Smooth muscle cell (in vitro differentiated cells): Measurements from ENCODE around the gene ESYT3. TPM values are rescaled to one million over a fixed set of nuclear protein-coding genes. Genes with fewer than 3 reads are reported as not detected.

Source experiments
- DNase-seq: peaks from one replicate; lab custom pipeline; 2025; ENCODE audit not compliant: unreplicated experiment; lab: John Stamatoyannopoulos, UW
- H2AFZ ChIP-seq: fragments of 200-600 bp; sonication (generic); 2 replicates; pipeline ENCODE4 v1.6.0; 2016; ENCODE audit warnings: antibody characterized with exemption, low read depth, mild to moderate bottlenecking
- H3F3A ChIP-seq: fragments of 200-600 bp; sonication (generic); 2 replicates; pipeline ENCODE4 v1.6.0; 2017; ENCODE audit warnings: antibody characterized with exemption, low read depth
- H3K27ac ChIP-seq: fragments of 200-600 bp; sonication (generic); 2 replicates; pipeline ENCODE4 v1.5.1; 2016; ENCODE audit warnings: low read depth, mild to moderate bottlenecking
- H3K27me3 ChIP-seq: fragments of 200-600 bp; sonication (generic); 2 replicates; pipeline ENCODE4 v1.6.1; 2016; ENCODE audit warnings: low read depth, mild to moderate bottlenecking
- H3K36me3 ChIP-seq: fragments of 200-600 bp; sonication (generic); 2 replicates; pipeline ENCODE4 v1.5.1; 2016; ENCODE audit warnings: low read depth
- H3K4me1 ChIP-seq: fragments of 200-600 bp; sonication (generic); 2 replicates; pipeline ENCODE4 v1.5.1; 2016; ENCODE audit warnings: low read depth
- H3K4me2 ChIP-seq: fragments of 200-600 bp; sonication (generic); 2 replicates; pipeline ENCODE4 v1.6.0; 2016; ENCODE audit warnings: mild to moderate bottlenecking
- H3K4me3 ChIP-seq: fragments of 200-600 bp; sonication (generic); 2 replicates; pipeline ENCODE4 v1.5.1; 2016; ENCODE audit warnings: mild to moderate bottlenecking
- H3K79me2 ChIP-seq: fragments of 200-600 bp; sonication (generic); 2 replicates; pipeline ENCODE4 v1.6.0; 2016; ENCODE audit warnings: low read depth, mild to moderate bottlenecking
- H3K9ac ChIP-seq: fragments of 200-600 bp; sonication (generic); 2 replicates; pipeline ENCODE4 v1.6.0; 2016; ENCODE audit warnings: low read depth
- H3K9me3 ChIP-seq: fragments of 200-600 bp; sonication (generic); replicated peaks from 2 replicates; pipeline ENCODE4 v1.5.1; 2016; ENCODE audit warnings: low read depth
- H4K20me1 ChIP-seq: fragments of 200-600 bp; sonication (generic); 2 replicates; pipeline ENCODE4 v1.6.0; 2016; ENCODE audit warnings: low read depth
- CTCF ChIP-seq: fragments of 200-600 bp; sonication (generic); IDR thresholded peaks from 2 replicates; pipeline ENCODE4 v1.5.1; 2017; ENCODE audit warnings: borderline replicate concordance, mild to moderate bottlenecking, antibody characterized with exemption; ENCODE audit not compliant: insufficient read depth, poor library complexity, severe bottlenecking
- WGBS: methylation state at CpG from one replicate; pipeline ENCODE4 v1.1.7; 2016; ENCODE audit warnings: low lambda C conversion rate; 5-methylcytosine and 5-hydroxymethylcytosine counted together
- polyA plus RNA-seq: library from polyadenylated mRNA; unstranded; fragments of >200 nt; fragmentation: Nextera tagmentation; extraction: Ambion mirVana; gene quantifications from 2 replicates; pipeline ENCODE4 v1.2.1, GENCODE V29; 2016
- total RNA-seq: library from RNA; depleted of rRNA; stranded (reverse); fragments of >200 nt; gene quantifications from 2 replicates; pipeline ENCODE4 v1.2.3, GENCODE V29; 2014

Gene ESYT3
- total and polyA plus RNA-seq, 2 experiments from 2014 or later, result 1.2 to 5.5 TPM

DNA sequence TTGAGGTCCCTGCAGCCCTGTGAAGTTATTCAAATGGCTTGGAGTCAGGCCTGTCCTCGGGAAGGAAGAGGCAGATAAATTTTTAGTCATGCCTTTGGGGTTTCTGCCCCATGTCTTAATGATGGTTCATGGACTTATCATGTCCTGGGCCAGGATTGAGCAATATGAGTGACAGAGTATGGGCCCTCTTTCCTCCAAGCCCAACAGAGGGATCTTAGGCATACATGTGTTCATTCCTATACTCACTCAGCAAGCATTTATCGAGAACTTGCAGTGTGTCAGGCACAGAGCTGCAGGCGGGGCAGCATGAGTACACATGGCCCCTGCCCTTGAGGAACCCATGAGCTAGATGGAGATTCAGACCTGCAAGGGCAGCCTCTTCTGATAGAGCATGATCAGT lies 6.2 kb downstream of the ESYT3 start:
- 51% methylated on average over 3 of the region's 3 CpGs for WGBS
- no peaks in the 10 kb centered on the region for H3K9me3 ChIP-seq
- H3K4me2 ChIP-seq, result no peak overlapping the region
- no peaks in the 10 kb centered on the region for H4K20me1 ChIP-seq
- H3K4me1 ChIP-seq, result peaks cover 12% of the 10 kb centered on the region
- no peak for TF ChIP-seq CTCF
- no peaks in the 10 kb centered on the region for H3K36me3 ChIP-seq
- no peak overlapping the region for H3K27ac ChIP-seq
- no peak for DNase-seq
- no peak overlapping the region for H2AFZ ChIP-seq
- peaks cover 7% of the 10 kb centered on the region for H3F3A ChIP-seq
- H3K27me3 ChIP-seq, result peaks cover 12% of the 10 kb centered on the region
- no peaks in the 10 kb centered on the region for H3K79me2 ChIP-seq
- no peak overlapping the region for H3K9ac ChIP-seq
- no peak overlapping the region for H3K4me3 ChIP-seq

- H3K36me3 ChIP-seq, result no peaks in the 10 kb centered on the region
- no peak for DNase-seq
- WGBS, result 89% methylated on average over 2 of the region's 2 CpGs
- no peak overlapping the region for H3K4me2 ChIP-seq
- H4K20me1 ChIP-seq, result no peaks in the 10 kb centered on the region
- H2AFZ ChIP-seq, result no peak overlapping the region
- H3K4me1 ChIP-seq, result peaks cover 12% of the 10 kb centered on the region
- H3K79me2 ChIP-seq, result no peaks in the 10 kb centered on the region
- H3F3A ChIP-seq, result peaks cover 7% of the 10 kb centered on the region
- peak overlapping the region; percentile 83 for H3K27ac ChIP-seq
- H3K9me3 ChIP-seq, result no peaks in the 10 kb centered on the region
- no peak overlapping the region for H3K4me3 ChIP-seq
- H3K9ac ChIP-seq, result no peak overlapping the region
- no peak for TF ChIP-seq CTCF
- peaks cover 5% of the 10 kb centered on the region for H3K27me3 ChIP-seq
These were observed 6.8 kb downstream of the ESYT3 start for GRCh38 chr3:138441256-138441655.

DNA sequence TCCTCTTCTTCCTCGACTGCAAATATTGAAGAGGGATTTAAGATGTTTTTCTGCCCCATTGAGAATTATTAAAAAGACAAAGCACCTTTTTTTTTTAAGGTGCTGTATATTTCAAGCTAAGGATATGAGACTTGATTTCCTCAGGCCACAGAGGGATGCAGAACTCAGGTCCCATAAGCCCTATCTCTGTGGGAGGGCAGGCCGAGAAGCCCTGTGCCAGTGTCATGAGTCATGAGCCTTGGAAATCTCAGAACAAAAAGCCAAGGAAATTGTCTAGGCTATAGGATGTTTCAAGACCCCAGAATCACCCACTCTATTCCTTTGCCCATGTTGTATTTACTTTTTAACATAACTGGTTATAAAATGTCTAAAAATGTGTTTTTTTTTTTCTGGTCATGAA lies 7.3 kb downstream of the ESYT3 start:
- H3K4me2 ChIP-seq, result peak overlapping the region; percentile 74
- DNase-seq, result no peak
- peak overlapping the region; percentile 83 for H3K27ac ChIP-seq

More for the DNA sequence above, 7.3 kb downstream of the ESYT3 start:
- H3K79me2 ChIP-seq, result no peaks in the 10 kb centered on the region
- H3K4me1 ChIP-seq, result peaks cover 12% of the 10 kb centered on the region
- H2AFZ ChIP-seq, result no peak overlapping the region
- TF ChIP-seq CTCF, result no peak
- peaks cover 7% of the 10 kb centered on the region for H3F3A ChIP-seq
- 25% methylated on average over 2 of the region's 2 CpGs for WGBS
- H3K27me3 ChIP-seq, result peaks cover under 1% of the 10 kb centered on the region
- H3K36me3 ChIP-seq, result no peaks in the 10 kb centered on the region
- no peaks in the 10 kb centered on the region for H3K9me3 ChIP-seq
- no peak overlapping the region for H3K9ac ChIP-seq
- H4K20me1 ChIP-seq, result no peaks in the 10 kb centered on the region
- H3K4me3 ChIP-seq, result peak overlapping the region; percentile 5
